Measurements from ENCODE around the gene WDR53.

The WDR53 gene

GRCh38 chr3:196514913-196515621, 53.3 kb downstream of the WDR53 start, which contains the start of gene SMCO1:
Gene SMCO1 (minus strand): TSS chr3:196515346. CDS start chr3:196515209, 137 bp downstream.
- no peak for TF ChIP-seq REST (IDR thresholded peaks at IDR 0.05; ENCODE audit: low read depth)
- TF ChIP-seq USF1 (IDR thresholded peaks at IDR 0.05): no peak
- TF ChIP-seq TEAD4 (IDR thresholded peaks at IDR 0.05): no peak
- no peak for TF ChIP-seq EP300 (IDR thresholded peaks at IDR 0.05; ENCODE audit: borderline replicate concordance)
- no peak for TF ChIP-seq RAD21 (IDR thresholded peaks at IDR 0.05; ENCODE audit: low read depth)
- TF ChIP-seq TCF12 (IDR thresholded peaks at IDR 0.05; ENCODE audit: low read depth): no peak
- TF ChIP-seq NFIC (IDR thresholded peaks at IDR 0.05): no peak
- no peak for TF ChIP-seq EGR1 (IDR thresholded peaks at IDR 0.05)
- no peak for TF ChIP-seq FOXM1 (IDR thresholded peaks at IDR 0.05; ENCODE audit: borderline replicate concordance, low read depth)
- no peak for TF ChIP-seq ZBTB7A (IDR thresholded peaks at IDR 0.05; ENCODE audit: low read depth)
- TF ChIP-seq CREB1 (IDR thresholded peaks at IDR 0.05; ENCODE audit: low read depth): no peak
- TF ChIP-seq CEBPB (IDR thresholded peaks at IDR 0.05): no peak
- TF ChIP-seq MAX (IDR thresholded peaks at IDR 0.05): no peak
- TF ChIP-seq TAF1 (IDR thresholded peaks at IDR 0.05; ENCODE audit: low read depth): no peak
- TF ChIP-seq YY1 (IDR thresholded peaks at IDR 0.05; ENCODE audit: low read depth): no peak

- TF ChIP-seq YY1 (IDR thresholded peaks at IDR 0.05; ENCODE audit: low read depth) (no peak), EP300 (IDR thresholded peaks at IDR 0.05; ENCODE audit: borderline replicate concordance) (no peak), REST (IDR thresholded peaks at IDR 0.05; ENCODE audit: low read depth) (no peak), RAD21 (IDR thresholded peaks at IDR 0.05; ENCODE audit: low read depth) (no peak), TAF1 (IDR thresholded peaks at IDR 0.05; ENCODE audit: low read depth) (no peak), CREB1 (IDR thresholded peaks at IDR 0.05; ENCODE audit: low read depth) (no peak), TCF12 (IDR thresholded peaks at IDR 0.05; ENCODE audit: low read depth) (no peak), ZBTB7A (IDR thresholded peaks at IDR 0.05; ENCODE audit: low read depth) (no peak), CEBPB (IDR thresholded peaks at IDR 0.05) (no peak), NFIC (IDR thresholded peaks at IDR 0.05) (no peak), EGR1 (IDR thresholded peaks at IDR 0.05) (no peak), FOXM1 (IDR thresholded peaks at IDR 0.05; ENCODE audit: borderline replicate concordance, low read depth) (no peak), TEAD4 (IDR thresholded peaks at IDR 0.05) (no peak), MAX (IDR thresholded peaks at IDR 0.05) (no peak), USF1 (IDR thresholded peaks at IDR 0.05) (no peak)
Measured at GRCh38 chr3:196514350-196514716, 54.0 kb downstream of the WDR53 start.

GRCh38 chr3:196513697-196514349, 54.5 kb downstream of the WDR53 start:
- TF ChIP-seq FOXM1 (IDR thresholded peaks at IDR 0.05; ENCODE audit: borderline replicate concordance, low read depth): no peak
- no peak for TF ChIP-seq USF1 (IDR thresholded peaks at IDR 0.05)
- TF ChIP-seq EP300 (IDR thresholded peaks at IDR 0.05; ENCODE audit: borderline replicate concordance): no peak
- no peak for TF ChIP-seq ZBTB7A (IDR thresholded peaks at IDR 0.05; ENCODE audit: low read depth)
- TF ChIP-seq EGR1 (IDR thresholded peaks at IDR 0.05): no peak
- no peak for TF ChIP-seq NFIC (IDR thresholded peaks at IDR 0.05)
- TF ChIP-seq TCF12 (IDR thresholded peaks at IDR 0.05; ENCODE audit: low read depth): no peak
- no peak for TF ChIP-seq TAF1 (IDR thresholded peaks at IDR 0.05; ENCODE audit: low read depth)
- TF ChIP-seq TEAD4 (IDR thresholded peaks at IDR 0.05): no peak
- no peak for TF ChIP-seq CREB1 (IDR thresholded peaks at IDR 0.05; ENCODE audit: low read depth)
- no peak for TF ChIP-seq RAD21 (IDR thresholded peaks at IDR 0.05; ENCODE audit: low read depth)
- TF ChIP-seq YY1 (IDR thresholded peaks at IDR 0.05; ENCODE audit: low read depth): no peak
- TF ChIP-seq MAX (IDR thresholded peaks at IDR 0.05): no peak

- TF ChIP-seq EGR1 (IDR thresholded peaks at IDR 0.05): no peak
- no peak for TF ChIP-seq CEBPB (IDR thresholded peaks at IDR 0.05)
- TF ChIP-seq MAX (IDR thresholded peaks at IDR 0.05): no peak
- no peak for TF ChIP-seq TCF12 (IDR thresholded peaks at IDR 0.05; ENCODE audit: low read depth)
- TF ChIP-seq NFIC (IDR thresholded peaks at IDR 0.05): no peak
- TF ChIP-seq REST (IDR thresholded peaks at IDR 0.05; ENCODE audit: low read depth): no peak
- TF ChIP-seq RAD21 (IDR thresholded peaks at IDR 0.05; ENCODE audit: low read depth): no peak
- no peak for TF ChIP-seq FOXM1 (IDR thresholded peaks at IDR 0.05; ENCODE audit: borderline replicate concordance, low read depth)
- TF ChIP-seq EP300 (IDR thresholded peaks at IDR 0.05; ENCODE audit: borderline replicate concordance): no peak
- TF ChIP-seq TEAD4 (IDR thresholded peaks at IDR 0.05): no peak
- no peak for TF ChIP-seq TAF1 (IDR thresholded peaks at IDR 0.05; ENCODE audit: low read depth)
- no peak for TF ChIP-seq USF1 (IDR thresholded peaks at IDR 0.05)
- no peak for TF ChIP-seq ZBTB7A (IDR thresholded peaks at IDR 0.05; ENCODE audit: low read depth)
Measured at GRCh38 chr3:196506687-196507086, 61.7 kb downstream of the WDR53 start.
